ENCODE results near the gene PXDN.
"Not testable (repeated sequence)": the region's sequence is repeated elsewhere in the genome, so short reads cannot be mapped to it uniquely, and the experiment has no call there.

The PXDN gene

DNA sequence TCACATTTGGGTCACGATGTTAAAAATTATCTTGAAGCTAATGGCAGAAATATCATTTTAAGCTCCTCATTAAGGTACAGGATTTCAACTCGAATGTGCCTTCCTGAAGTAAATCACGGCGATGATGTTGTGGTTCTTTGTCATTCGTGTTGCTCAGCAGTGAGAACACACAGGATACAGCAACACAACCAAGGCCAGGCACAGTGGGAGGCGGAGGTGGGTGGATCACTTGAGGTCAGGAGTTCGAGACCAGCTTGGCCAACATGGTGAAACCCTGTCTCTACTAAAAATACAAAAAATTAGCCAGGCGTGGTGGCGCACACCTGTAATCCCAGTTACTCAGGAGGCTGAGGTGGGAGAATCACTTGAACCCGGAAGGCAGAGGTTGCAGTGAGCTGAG, 43.9 kb downstream of the PXDN start:
- not testable (repeated sequence) for DNase-seq

GRCh38 chr2:1698188-1698945, 45.9 kb downstream of the PXDN start:
- no peak for DNase-seq

GRCh38 chr2:1697601-1698000, 46.7 kb downstream of the PXDN start:
- no peak for DNase-seq

DNA sequence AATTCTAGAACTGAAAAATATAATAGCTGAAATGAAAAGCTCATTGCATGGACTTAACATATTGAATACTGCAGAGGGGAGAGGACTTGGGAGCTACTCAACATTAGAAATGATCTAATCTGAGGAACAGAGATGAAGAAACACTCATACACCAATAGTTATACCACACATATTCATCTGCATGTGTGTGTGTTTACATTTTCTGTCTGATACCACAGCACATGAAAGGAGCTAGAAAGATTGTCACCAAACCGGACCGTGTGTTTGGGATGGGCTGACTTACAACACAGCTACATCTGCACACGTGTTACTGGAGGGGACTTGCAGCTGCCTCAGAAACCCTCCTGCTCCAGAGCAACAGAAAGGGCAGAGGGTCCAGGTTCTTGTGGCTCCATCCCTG, 47.8 kb downstream of the PXDN start:
- no peak for DNase-seq

DNA sequence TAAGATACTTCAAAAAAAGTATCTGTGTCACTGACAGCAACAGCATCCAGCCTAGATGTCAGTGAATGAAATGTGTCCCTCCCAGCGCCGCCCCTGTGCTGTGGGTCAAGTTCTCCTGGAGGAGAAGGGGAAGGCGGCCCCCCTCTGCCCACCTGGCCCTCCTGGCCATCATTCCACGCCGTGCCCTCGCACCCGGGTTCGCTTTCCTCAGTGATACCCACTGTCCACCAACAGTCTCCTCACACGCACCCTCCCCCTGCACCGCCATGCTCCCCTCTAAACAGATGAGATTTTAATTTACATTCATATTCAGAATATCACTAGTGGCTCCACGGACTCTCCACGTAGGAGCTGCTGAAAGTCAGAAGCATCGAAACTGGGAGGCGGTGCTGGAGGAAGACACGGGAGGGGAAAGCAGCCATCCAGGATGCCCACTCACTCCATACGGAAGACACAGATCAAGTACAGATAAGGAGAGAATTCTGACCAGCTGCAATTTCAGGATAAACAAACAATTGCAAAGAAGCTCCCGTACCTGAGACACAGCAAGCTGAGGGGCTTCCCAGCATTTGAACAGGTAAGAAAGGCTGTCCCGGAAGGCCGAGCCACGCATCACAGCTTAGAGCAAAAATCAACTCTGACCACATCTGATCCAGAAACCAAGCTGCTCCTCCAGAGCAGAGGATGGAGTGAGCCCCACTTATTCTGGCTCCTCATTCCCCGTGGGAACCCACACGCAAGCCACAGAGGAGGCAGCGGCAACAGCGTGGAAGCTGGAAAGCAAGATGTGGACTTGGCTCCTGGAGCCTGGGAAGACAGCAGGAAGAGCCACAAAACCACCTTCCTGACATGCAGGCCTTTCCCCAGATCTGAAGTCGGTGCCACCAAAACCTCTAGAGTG, 49.7 kb downstream of the PXDN start:
- DNase-seq = no peak

GRCh38 chr2:1693723-1694122, 50.6 kb downstream of the PXDN start:
- DNase-seq = no peak

- no peak for DNase-seq
Measured at GRCh38 chr2:1692342-1692741, 52.0 kb downstream of the PXDN start.

GRCh38 chr2:1691366-1691765, 52.9 kb downstream of the PXDN start:
- DNase-seq = no peak

- no peak for DNase-seq
Measured at GRCh38 chr2:1690056-1690775, 54.1 kb downstream of the PXDN start.

GRCh38 chr2:1688859-1689258, 55.5 kb downstream of the PXDN start:
- no peak for DNase-seq

DNA sequence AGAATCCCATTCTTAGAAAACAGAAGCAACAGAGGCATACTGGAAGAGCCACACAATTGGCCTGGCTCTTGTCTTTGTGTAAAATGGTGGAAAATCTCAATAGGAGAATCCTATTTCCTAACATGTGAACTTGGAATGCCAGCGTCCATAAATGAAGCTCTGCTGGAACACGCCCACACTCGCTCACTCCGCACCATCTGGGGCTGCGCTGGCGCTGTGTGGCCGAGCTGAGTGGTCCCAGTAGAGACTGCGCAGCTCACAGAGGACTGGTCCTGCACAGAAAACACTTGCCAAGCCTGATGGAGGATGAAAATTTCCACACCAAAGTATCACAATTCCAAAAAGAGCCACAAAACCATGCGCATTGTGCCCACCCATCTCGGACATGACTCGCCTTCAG, 56.2 kb downstream of the PXDN start:
- no peak for DNase-seq

DNA sequence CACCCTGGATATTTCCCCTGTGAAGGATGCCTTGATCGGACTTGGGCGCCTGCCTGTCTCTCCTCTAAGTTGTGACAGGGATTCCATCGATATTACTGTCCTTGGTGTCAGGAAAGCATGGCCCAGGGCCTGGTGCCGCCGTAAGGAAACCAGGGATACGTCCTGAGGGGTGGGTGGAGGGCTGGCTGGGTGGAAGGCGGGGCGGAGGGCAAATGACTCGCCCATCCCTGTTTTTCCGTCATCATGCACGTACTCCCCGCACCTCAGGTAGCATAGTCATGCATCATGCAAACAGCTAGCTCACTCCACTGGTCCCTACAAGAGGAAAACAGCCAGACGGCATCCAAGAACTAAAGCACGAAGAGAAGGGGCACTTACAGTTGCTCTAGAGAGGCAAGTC, 57.1 kb downstream of the PXDN start:
- no peak for DNase-seq

GRCh38 chr2:1686784-1687105, 57.6 kb downstream of the PXDN start:
- no peak for DNase-seq

DNA sequence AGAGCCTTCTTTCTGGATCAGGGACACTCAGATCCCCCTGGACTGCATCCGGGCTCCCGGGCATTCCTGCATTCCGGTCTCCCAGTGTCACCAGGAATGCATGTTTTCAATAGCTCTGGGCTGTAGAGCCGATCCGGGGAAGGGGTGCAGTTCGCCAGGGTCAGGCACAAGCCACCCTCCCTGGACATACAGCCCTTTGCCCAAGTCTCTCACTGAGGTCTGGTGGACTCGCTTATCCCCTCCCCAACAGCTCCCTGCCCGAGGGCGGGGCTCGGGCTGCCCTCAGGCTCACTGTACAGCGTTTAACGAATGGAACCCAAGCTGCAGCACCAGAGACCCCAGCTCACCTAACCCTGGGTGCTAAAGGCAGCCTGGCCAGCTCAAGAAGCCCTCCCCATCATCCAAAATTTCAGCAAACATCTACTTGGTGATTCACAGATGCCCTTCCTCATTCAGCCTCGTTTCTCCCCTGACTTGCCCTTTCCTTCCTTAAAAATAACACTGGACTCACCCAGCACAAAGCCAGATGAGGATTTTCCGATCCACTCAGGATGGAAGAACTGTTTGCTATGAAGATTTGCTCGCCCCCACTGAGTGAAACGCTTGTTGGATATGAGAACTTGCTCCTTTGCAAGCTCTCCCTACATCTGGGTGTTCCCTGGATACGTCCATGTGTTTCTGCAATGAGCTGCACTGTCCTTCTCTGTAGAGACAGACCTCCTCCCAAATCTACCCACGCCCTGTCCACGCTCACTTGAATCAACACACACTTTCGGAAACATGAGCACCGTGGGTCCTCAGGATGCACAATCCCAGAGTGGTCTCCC, 58.1 kb downstream of the PXDN start:
- DNase-seq = no peak

GRCh38 chr2:1685078-1685956, 59.0 kb downstream of the PXDN start:
- DNase-seq = no peak

- no peak for DNase-seq
Measured at GRCh38 chr2:1683297-1683696, 61.0 kb downstream of the PXDN start.

GRCh38 chr2:1682181-1682440, 62.2 kb downstream of the PXDN start:
- no peak for DNase-seq

- DNase-seq = no peak
Measured at GRCh38 chr2:1681323-1682180, 62.8 kb downstream of the PXDN start.

GRCh38 chr2:1681017-1681318, 63.3 kb downstream of the PXDN start:
- DNase-seq = no peak

GRCh38 chr2:1680222-1681016, 63.9 kb downstream of the PXDN start:
- DNase-seq = no peak

All from activated T-cell treated with anti-CD3 and anti-CD28 coated beads, Interleukin-2, amount 50 U/mL, for 48 hours (primary cell).